ENCODE measurements around the gene LSM14A. TPM values are rescaled to one million over a fixed set of nuclear protein-coding genes. Genes with fewer than 3 reads are reported as not detected.
A peak's percentile ranks its signal among the peaks of the same experiment; 100 is the strongest.

Gene LSM14A
- total RNA-seq, 1 experiment from 2014 or later = 67.4 TPM

- POLR2A ChIA-PET (ENCODE audit: unreplicated experiment) = no interaction called here
- DNase-seq (no peak), ATAC-seq (no peak)
- no peaks in the 10 kb centered on the region for H3K36me3 ChIP-seq (ENCODE audit: low read depth, low read length)
- no peak for TF ChIP-seq EZH2phosphoT487 (IDR thresholded peaks at IDR 0.05; ENCODE audit: borderline replicate concordance, low read length)
- TF ChIP-seq CTCF (conservative IDR thresholded peaks at IDR 0.05; ENCODE audit: low read depth, low read length) = no peak
- no peak for TF ChIP-seq EZH2 (IDR thresholded peaks at IDR 0.05; ENCODE audit: low read length, unreplicated experiment)
- intact Hi-C loops (cut with micrococcal nuclease) = no loop called here
- no peaks in the 10 kb centered on the region for H4K20me1 ChIP-seq (ENCODE audit: low read length)
- BruUV-seq (replicated peaks) = no TSS peak
- peak overlapping the region; percentile 49 for H3K4me2 ChIP-seq (ENCODE audit: low read length)
- peaks cover 23% of the 10 kb centered on the region for H3K4me1 ChIP-seq (ENCODE audit: insufficient read depth, low read length)
- H3K79me2 ChIP-seq (ENCODE audit: low read length) = peaks cover 4% of the 10 kb centered on the region; the same call in 1 of the 2 replicates
- no peaks in the 10 kb centered on the region for H3K27me3 ChIP-seq (ENCODE audit: low read length)
- no peak overlapping the region for H2AFZ ChIP-seq (ENCODE audit: low read length)
- no peak overlapping the region for H3K9ac ChIP-seq (ENCODE audit: low read length)
- H3F3A ChIP-seq (ENCODE audit: low read length, unreplicated experiment) = no peaks in the 10 kb centered on the region
- no peaks in the 10 kb centered on the region for H3K9me2 ChIP-seq (replicated peaks; ENCODE audit: low read length)
- CTCF ChIA-PET = no interaction called here
- no peak overlapping the region for H3K27ac ChIP-seq (ENCODE audit: low read length)
- no peaks in the 10 kb centered on the region for H3K9me3 ChIP-seq (ENCODE audit: low read length)
- no peak overlapping the region for H3K4me3 ChIP-seq (ENCODE audit: low read length)
These were observed 102.1 kb downstream of the LSM14A start for GRCh38 chr19:34274284-34274826.

GRCh38 chr19:34274827-34275625 lies 102.7 kb downstream of the LSM14A start:
- ChIA-PET CTCF (no interaction called here), POLR2A (ENCODE audit: unreplicated experiment) (no interaction called here)
- Histone ChIP-seq H3K4me3 (ENCODE audit: low read length) (no peak overlapping the region), H3K9me2 (replicated peaks; ENCODE audit: low read length) (no peaks in the 10 kb centered on the region), H3K4me1 (ENCODE audit: insufficient read depth, low read length) (peaks cover 18% of the 10 kb centered on the region), H2AFZ (ENCODE audit: low read length) (no peak overlapping the region), H3K36me3 (ENCODE audit: low read depth, low read length) (no peaks in the 10 kb centered on the region), H3K9ac (ENCODE audit: low read length) (no peak overlapping the region), H3F3A (ENCODE audit: low read length, unreplicated experiment) (no peaks in the 10 kb centered on the region), H3K79me2 (ENCODE audit: low read length) (peaks cover 4% of the 10 kb centered on the region; the same call in 1 of the 2 replicates), H4K20me1 (ENCODE audit: low read length) (no peaks in the 10 kb centered on the region), H3K4me2 (ENCODE audit: low read length) (peak overlapping the region; percentile 49), H3K27ac (ENCODE audit: low read length) (no peak overlapping the region), H3K27me3 (ENCODE audit: low read length) (no peaks in the 10 kb centered on the region), H3K9me3 (ENCODE audit: low read length) (no peaks in the 10 kb centered on the region)
- TF ChIP-seq EZH2 (IDR thresholded peaks at IDR 0.05; ENCODE audit: low read length, unreplicated experiment) = no peak
- no peak for TF ChIP-seq CTCF (conservative IDR thresholded peaks at IDR 0.05; ENCODE audit: low read depth, low read length)
- no peak for TF ChIP-seq EZH2phosphoT487 (IDR thresholded peaks at IDR 0.05; ENCODE audit: borderline replicate concordance, low read length)
- DNase-seq (peak; percentile 46), ATAC-seq (peak; percentile 60)
- intact Hi-C loops (cut with micrococcal nuclease) = no loop called here
- BruUV-seq (replicated peaks) = no TSS peak

GRCh38 chr19:34275705-34276104 lies 103.4 kb downstream of the LSM14A start:
- TF ChIP-seq EZH2phosphoT487 (IDR thresholded peaks at IDR 0.05; ENCODE audit: borderline replicate concordance, low read length) (no peak), CTCF (conservative IDR thresholded peaks at IDR 0.05; ENCODE audit: low read depth, low read length) (no peak), EZH2 (IDR thresholded peaks at IDR 0.05; ENCODE audit: low read length, unreplicated experiment) (no peak)

More at GRCh38 chr19:34275705-34276104, 103.4 kb downstream of the LSM14A start:
- no peak overlapping the region for H3K27ac ChIP-seq (ENCODE audit: low read length)
- no peaks in the 10 kb centered on the region for H3K27me3 ChIP-seq (ENCODE audit: low read length)
- no peaks in the 10 kb centered on the region for H4K20me1 ChIP-seq (ENCODE audit: low read length)
- H3K9me2 ChIP-seq (replicated peaks; ENCODE audit: low read length) = no peaks in the 10 kb centered on the region
- intact Hi-C loops (cut with micrococcal nuclease) = no loop called here
- DNase-seq (no peak), ATAC-seq (no peak)
- H3K9me3 ChIP-seq (ENCODE audit: low read length) = no peaks in the 10 kb centered on the region
- peaks cover 11% of the 10 kb centered on the region for H3K4me1 ChIP-seq (ENCODE audit: insufficient read depth, low read length)
- H3K9ac ChIP-seq (ENCODE audit: low read length) = no peak overlapping the region
- no peaks in the 10 kb centered on the region for H3K36me3 ChIP-seq (ENCODE audit: low read depth, low read length)
- H3K4me3 ChIP-seq (ENCODE audit: low read length) = no peak overlapping the region
- CTCF ChIA-PET = no interaction called here
- peaks cover 4% of the 10 kb centered on the region; the same call in 1 of the 2 replicates for H3K79me2 ChIP-seq (ENCODE audit: low read length)
- BruUV-seq (replicated peaks) = no TSS peak
- no peak overlapping the region for H3K4me2 ChIP-seq (ENCODE audit: low read length)
- H2AFZ ChIP-seq (ENCODE audit: low read length) = no peak overlapping the region
- POLR2A ChIA-PET (ENCODE audit: unreplicated experiment) = no interaction called here
- no peaks in the 10 kb centered on the region for H3F3A ChIP-seq (ENCODE audit: low read length, unreplicated experiment)

All from PC-3 (cell line).